Measurements from ENCODE around the gene CD84.
"Not testable (repeated sequence)": the region's sequence is repeated elsewhere in the genome, so short reads cannot be mapped to it uniquely, and the experiment has no call there.

Gene CD84

GRCh38 chr1:160610569-160611242 lies 31.4 kb upstream of the CD84 start:
- no peak for DNase-seq (ENCODE audit: low read depth in 1 of 2, low spot score in 1 of 2)

- no peak for DNase-seq (ENCODE audit: low read depth in 1 of 2, low spot score in 1 of 2)
Measured at GRCh38 chr1:160608941-160609340, 29.6 kb upstream of the CD84 start.

- no peak for DNase-seq (ENCODE audit: low read depth in 1 of 2, low spot score in 1 of 2)
Measured at GRCh38 chr1:160608514-160608913, 29.2 kb upstream of the CD84 start.

GRCh38 chr1:160608057-160608456 lies 28.8 kb upstream of the CD84 start:
- no peak for DNase-seq (ENCODE audit: low read depth in 1 of 2, low spot score in 1 of 2)

GRCh38 chr1:160607672-160608032 lies 28.4 kb upstream of the CD84 start:
- DNase-seq (ENCODE audit: low read depth in 1 of 2, low spot score in 1 of 2) = no peak

GRCh38 chr1:160607011-160607671 lies 27.8 kb upstream of the CD84 start:
- peak in 1 of 2 donors; percentile 37 for DNase-seq (ENCODE audit: low read depth in 1 of 2, low spot score in 1 of 2)

- DNase-seq (ENCODE audit: low read depth in 1 of 2, low spot score in 1 of 2) = no peak
Measured at GRCh38 chr1:160606611-160607010, 27.3 kb upstream of the CD84 start.

- DNase-seq (ENCODE audit: low read depth in 1 of 2, low spot score in 1 of 2) = no peak
Measured at GRCh38 chr1:160605792-160606479, 26.6 kb upstream of the CD84 start.

GRCh38 chr1:160605205-160605604 lies 25.9 kb upstream of the CD84 start:
- no peak for DNase-seq (ENCODE audit: low read depth in 1 of 2, low spot score in 1 of 2)

GRCh38 chr1:160597705-160598104 lies 18.4 kb upstream of the CD84 start:
- DNase-seq (ENCODE audit: low read depth in 1 of 2, low spot score in 1 of 2) = no peak

GRCh38 chr1:160597051-160597450 lies 17.8 kb upstream of the CD84 start:
- DNase-seq (ENCODE audit: low read depth in 1 of 2, low spot score in 1 of 2) = no peak

- no peak for DNase-seq (ENCODE audit: low read depth in 1 of 2, low spot score in 1 of 2)
Measured at GRCh38 chr1:160590488-160590887, 11.2 kb upstream of the CD84 start.

- DNase-seq (ENCODE audit: low read depth in 1 of 2, low spot score in 1 of 2) = no peak
Measured at GRCh38 chr1:160588468-160588867, 9.2 kb upstream of the CD84 start.

GRCh38 chr1:160584784-160585183 lies 5.5 kb upstream of the CD84 start:
- DNase-seq (ENCODE audit: low read depth in 1 of 2, low spot score in 1 of 2) = no peak

GRCh38 chr1:160582976-160583375 lies 3.7 kb upstream of the CD84 start:
- not testable (repeated sequence) for DNase-seq (ENCODE audit: low read depth in 1 of 2, low spot score in 1 of 2)

- no peak for DNase-seq (ENCODE audit: low read depth in 1 of 2, low spot score in 1 of 2)
Measured at GRCh38 chr1:160581961-160582360, 2.7 kb upstream of the CD84 start.

- no peak for DNase-seq (ENCODE audit: low read depth in 1 of 2, low spot score in 1 of 2)
Measured at GRCh38 chr1:160580221-160580812, 1.0 kb upstream of the CD84 start.

GRCh38 chr1:160578525-160579191 lies 638 bp downstream of the CD84 start:
- DNase-seq (ENCODE audit: low read depth in 1 of 2, low spot score in 1 of 2) = no peak

GRCh38 chr1:160578175-160578524 lies 1.1 kb downstream of the CD84 start:
- no peak for DNase-seq (ENCODE audit: low read depth in 1 of 2, low spot score in 1 of 2)

- no peak for DNase-seq (ENCODE audit: low read depth in 1 of 2, low spot score in 1 of 2)
Measured at GRCh38 chr1:160577671-160578070, 1.6 kb downstream of the CD84 start.

GRCh38 chr1:160576884-160577283 lies 2.4 kb downstream of the CD84 start:
- DNase-seq (ENCODE audit: low read depth in 1 of 2, low spot score in 1 of 2) = no peak

- no peak for DNase-seq (ENCODE audit: low read depth in 1 of 2, low spot score in 1 of 2)
Measured at GRCh38 chr1:160576390-160576789, 2.9 kb downstream of the CD84 start.
